IPS DF 19.7 (cell line): ENCODE results near the gene ZNF319.
A peak's percentile ranks its signal among the peaks of the same experiment; 100 is the strongest.
"Not testable (repeated sequence)": the region's sequence is repeated elsewhere in the genome, so short reads cannot be mapped to it uniquely, and the experiment has no call there.

Source experiments
- DNase-seq: peaks from one replicate; pipeline ENCODE4 v3.0.0-alpha.2; 2013; ENCODE audit warnings: low read depth, low spot score

The ZNF319 gene

DNA sequence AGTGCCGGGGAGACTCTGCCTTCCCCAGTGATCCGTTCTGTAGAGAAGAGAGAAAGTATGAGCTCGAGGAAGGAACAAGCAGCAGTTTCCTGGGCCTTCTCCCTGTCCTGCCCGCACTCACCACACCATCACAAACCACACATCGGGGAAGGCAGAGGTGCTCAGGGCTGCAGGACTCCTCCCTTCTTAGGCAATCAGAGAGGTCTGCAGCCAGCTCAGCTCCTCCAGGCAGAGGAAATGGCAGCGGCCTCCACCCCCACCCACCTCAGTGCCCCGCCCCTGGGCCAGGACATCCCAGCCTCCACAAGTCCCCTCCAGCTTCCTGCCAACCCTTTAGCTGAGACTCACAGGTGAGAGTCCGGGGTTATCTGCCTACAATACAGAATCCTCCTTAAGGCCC, 2.0 kb downstream of the ZNF319 start:
- DNase-seq = no peak

DNA sequence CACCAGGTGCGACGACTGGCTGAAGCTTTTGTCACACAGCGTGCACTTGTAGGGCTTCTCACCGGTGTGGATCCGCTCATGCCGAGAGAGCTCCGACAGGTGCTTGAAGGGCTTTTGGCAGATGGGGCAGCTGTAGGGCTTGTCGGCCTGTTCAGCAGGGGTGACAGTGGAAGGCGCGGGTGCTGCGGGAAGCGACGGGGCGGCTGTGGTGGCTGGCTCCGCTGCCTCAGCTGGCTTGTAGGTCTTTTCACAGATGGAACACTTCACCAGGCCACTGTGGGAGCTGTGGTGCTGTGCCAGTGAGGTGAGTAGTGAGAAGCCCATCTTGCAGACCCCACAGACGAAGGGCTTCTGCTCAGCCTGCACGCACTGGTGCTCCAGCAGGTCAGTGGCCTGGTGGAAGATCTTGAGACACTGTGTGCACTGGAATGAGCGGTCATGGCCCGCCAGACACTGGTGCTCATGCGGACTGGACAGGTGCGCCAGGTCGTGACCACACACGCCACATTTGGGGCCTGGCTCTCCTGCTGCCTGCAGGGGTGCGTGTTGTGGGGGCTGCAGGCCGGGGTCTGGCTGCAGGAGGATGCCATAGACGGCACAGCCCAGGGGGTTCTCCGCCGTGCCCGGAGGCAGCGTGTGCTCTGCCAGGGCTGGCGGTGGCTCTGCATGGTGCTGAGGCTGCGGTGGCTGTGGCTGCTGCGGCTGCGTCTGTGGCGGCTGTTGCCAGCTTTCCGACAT, 2.8 kb downstream of the ZNF319 start:
- DNase-seq = no peak

DNA sequence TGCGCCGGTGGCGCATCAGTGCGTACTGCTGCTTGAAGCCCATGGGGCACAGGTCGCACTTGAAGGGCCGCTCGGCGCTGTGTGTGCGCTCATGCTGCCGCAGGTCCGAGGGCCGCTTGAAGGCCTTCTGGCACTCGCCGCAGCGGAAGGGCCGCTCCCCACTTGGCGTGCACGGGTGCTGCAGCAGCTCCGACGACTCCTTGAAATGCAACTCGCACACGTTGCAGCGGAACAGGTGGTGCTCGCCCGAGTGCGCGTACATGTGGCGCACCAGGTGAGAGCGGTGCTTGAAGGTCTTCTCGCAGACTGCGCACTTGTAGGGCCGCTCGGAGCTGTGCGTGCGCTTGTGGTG, 3.3 kb downstream of the ZNF319 start:
- DNase-seq = no peak

DNA sequence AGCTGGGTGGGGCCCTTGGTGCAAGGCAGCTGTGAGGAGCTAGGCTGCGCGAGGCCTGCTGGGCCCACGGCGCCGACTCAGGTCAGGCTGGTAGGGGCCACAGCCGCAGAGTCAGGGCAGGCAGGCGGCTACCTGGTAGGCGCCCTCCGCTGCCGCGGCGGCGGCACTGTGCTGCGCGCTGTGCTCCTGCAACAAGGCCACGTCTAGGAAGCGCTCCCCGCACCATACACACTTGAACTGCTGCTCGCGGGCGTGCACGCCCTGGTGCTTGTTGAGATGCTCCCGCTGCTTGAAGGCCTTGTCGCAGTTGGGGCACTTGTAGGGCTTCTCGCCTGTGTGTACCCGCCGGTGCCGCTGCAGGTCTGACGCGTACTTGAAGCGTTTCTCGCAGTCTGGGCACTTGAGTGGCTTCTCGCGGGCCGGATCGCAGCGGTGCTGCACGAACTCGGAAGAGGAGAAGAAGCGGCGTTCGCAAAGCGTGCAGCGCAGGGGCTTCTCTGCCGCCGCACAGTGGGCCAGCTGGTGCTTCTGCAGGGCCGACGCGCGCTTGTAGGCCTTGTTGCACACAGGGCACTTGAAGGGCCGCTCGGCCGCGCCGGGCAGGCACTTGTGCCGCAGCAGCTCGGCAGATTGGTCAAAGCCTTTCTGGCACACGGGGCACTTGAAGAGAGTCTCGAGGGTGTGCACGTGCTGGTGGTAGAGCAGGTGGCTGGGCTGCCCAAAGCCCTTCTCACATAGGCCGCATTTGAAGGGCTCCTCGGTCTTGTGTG, 3.9 kb downstream of the ZNF319 start:
- DNase-seq = no peak

DNA sequence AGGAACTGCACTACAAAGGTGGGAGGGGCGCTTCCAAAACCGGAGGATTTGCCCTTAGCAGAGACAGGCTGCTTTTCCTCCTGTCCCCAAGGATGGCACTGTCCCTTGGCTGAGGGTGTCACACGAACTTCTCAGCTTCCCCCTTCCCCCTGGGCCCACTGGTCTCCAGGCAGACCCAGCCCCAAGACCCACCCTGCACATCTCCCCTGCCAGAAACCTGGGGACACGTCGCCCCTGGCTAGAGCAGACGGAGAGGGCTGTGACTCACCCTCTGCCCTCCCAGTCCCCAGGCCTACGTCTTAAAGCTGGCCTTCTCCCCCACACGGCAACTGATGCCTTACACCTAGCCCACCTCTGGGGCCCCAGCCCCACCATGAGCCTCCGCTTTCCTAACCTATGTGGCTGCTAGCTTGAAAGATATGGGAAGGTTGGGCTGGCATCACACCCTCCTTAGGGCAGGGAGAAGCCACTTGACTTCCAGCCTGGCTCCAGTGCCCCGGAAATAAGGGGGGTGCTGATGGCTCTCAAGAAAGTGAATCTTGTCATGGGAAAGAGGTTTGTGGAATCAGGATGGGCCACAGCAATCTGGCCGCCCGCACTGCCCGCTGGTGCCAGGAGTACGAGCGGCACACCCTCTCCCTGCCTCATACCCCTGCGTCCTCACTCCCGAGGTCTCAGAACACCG, 4.6 kb downstream of the ZNF319 start:
- DNase-seq = no peak

DNA sequence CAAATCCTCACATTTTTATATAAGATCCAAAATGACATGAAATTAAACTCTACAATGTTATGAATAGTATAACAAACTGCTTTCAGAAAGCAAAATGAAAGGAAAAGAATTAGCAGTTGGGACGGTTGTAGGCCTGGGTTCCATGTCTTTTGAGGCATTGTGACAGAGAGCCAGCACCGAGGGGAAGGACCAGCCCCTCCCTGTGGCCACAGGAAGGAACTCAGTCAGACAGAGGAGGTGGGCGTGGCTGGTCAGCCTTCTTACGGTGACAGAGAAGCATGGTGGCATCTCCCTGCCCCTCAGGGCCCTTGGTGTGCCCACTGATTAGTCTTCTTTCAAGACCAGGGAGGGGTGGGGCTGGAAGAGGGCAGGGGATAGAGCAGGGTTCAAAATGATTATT, 5.7 kb downstream of the ZNF319 start:
- no peak for DNase-seq

DNA sequence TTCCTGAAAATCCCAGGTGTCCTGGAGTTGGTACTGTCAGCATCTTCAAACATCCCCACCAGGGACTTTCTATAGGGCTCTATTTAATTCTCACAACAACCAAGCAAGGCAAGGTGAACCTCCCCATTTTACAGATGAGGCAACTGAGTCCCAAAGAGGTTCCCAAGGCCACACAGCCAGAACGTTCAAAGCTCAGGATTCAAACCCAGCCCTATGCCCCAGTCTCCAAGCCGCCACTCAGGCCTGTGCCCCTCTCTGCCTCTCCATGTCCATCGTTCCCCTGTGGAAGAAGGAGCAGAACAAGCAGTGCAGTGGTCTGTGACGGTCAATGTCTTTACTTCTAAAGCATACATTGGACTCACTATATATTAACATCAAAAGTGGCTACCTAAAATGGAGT, 6.1 kb downstream of the ZNF319 start:
- no peak for DNase-seq

DNA sequence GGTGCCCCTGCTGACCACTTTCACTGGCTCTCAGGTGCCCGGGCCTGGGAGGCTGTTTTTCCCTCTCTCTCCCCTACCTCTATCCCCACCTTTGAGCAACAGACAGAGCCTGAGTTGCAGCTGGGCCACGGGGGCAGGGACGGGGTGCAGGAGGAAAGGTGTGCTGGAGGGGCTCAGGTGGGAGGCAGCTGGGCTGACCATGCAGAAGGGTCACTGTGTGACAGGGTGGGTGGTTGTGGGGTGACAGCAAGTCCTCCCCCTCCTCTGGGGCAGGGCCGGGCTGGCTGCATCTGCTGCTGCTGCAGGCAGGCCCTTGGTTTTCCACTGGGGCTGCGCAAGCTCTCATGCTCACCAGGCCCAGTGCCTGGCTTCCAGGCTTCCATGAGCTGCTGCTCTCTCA, 6.6 kb downstream of the ZNF319 start:
- no peak for DNase-seq

DNA sequence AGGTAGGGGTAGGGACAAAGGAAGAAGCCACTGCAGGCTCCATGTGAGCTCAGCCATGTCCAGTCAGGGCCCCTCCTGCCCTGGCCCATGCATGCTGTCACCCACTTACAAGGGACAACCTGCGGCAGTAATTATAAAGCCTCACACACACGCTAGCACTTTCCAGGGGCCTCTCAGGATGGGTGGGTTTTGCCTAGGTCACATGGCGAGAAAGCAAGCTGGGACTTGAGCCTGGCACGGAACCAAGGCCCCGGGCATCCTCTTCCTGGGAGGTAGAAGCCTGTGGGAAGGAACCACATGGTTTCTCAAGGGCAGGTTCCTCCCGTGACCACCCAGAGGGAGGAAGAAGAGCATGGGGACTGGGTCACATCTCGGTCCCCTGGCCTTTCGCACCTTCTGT, 7.0 kb downstream of the ZNF319 start:
- no peak for DNase-seq

DNA sequence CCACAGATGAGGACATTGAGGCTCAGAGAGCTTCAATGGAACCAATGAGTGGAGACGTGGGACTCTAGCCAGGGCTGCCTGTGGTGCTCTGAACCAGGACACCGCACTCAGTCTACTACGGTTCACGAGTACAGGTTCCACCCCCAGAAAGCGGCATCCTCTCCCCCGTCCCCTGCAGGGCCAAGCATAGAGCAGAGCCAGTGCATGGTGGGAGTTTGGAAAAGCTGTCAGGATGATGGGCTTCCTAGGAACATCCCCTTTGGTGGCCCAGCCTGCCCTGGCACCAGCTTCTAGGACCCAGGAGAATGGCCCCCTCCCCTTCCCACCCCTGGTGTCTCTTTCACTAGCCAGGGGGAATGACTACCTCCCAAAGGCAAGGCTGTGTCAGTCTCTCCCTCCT, 8.4 kb downstream of the ZNF319 start:
- no peak for DNase-seq

DNA sequence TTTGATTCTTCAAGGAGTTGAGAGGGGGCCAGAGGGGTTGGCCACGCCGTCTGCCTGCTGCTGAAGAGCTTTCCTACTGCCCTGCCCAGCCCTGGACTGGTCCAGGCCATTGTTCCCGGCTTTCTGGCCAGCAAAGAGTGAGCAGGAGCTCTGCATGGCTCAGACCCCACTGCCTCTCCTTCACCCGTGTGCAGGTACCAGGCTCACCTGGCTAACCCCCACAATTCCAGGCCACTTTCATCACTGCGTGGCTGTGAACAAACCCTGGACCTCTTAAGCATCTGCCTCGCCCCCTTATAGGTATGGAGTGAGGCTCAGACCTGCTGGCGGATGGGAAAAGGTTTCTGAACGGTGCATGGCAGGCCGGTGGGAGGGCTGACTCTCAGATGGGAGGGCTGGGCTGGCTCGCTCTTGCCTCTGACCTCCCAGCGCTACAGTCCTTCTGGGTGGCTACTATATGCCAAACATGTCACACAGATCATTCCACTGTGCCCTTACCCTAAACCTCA, 8.9 kb downstream of the ZNF319 start:
- no peak for DNase-seq

DNA sequence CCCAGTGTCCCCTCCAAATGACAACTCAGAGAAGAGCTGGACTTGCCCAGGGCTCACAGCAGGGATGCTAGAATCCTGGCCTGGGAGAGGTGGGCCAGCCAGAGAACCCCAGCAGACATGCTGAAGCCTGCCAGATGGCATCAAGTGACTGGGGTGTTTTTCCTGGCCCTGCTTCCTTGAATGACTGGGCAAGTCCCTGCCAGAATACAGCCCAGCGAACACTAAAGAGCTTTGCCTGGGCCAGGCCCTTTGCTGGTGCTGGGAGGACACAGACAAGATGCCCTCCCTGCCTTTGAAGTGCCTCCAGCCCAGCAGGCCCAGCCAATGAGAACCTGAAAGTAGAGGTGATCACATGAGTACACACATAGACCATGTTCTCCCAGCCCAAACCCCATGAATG, 11.5 kb downstream of the ZNF319 start:
- DNase-seq = no peak

DNA sequence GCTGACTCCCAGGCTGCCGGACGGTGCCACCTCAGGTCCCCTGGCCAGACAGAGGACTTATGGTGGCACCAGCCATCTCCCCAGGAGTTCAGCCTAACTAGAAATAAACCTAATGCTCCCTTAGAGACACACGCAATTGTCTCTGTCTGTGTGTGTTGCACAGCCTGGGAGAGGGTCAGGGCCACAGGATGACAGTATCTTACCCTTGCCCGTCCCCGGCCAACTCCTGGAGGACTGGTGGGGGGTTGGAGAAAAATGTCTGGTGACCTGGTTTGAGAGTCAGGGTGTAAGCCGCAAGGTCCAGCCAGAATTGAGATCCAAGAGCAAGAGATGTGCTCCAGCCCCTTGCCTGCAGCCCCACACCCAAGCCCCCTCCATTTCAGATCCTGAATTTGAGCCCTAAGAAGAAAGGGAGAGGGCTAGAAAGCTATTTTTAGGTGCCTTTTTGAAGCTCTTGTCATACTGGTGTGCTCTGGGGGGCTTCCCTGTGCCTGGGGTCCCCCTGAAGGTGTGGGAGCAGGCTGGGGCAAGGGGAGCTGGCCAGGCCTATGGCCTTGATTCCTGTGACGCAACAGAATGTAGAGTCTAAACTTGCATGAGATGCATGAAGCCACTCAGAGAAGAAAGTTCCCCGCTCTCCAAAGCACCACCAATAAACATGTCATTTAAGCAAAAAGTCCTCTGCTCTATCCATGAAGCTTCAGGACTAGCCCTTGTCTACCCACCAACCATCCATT, 12.9 kb downstream of the ZNF319 start:
- no peak for DNase-seq

DNA sequence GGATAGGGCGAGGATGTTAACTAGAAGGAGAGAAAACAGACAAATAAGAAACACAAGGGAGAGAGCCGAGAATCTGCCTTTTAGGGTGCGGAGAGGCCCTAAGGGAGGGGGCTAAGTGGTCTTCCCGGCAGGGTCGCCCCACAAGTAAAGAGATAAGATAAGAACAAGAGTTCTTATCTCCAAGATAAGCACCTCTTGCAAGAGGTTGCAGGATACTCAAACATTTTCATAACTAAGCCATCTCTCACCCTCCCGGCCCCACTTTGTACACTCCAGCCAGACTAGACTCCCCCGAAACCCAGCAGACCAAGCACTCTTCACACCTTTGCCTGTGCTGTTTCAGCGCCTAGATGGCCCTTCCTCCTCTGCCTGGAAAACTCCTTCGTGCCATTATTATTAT, 14.3 kb downstream of the ZNF319 start:
- DNase-seq = no peak

DNA sequence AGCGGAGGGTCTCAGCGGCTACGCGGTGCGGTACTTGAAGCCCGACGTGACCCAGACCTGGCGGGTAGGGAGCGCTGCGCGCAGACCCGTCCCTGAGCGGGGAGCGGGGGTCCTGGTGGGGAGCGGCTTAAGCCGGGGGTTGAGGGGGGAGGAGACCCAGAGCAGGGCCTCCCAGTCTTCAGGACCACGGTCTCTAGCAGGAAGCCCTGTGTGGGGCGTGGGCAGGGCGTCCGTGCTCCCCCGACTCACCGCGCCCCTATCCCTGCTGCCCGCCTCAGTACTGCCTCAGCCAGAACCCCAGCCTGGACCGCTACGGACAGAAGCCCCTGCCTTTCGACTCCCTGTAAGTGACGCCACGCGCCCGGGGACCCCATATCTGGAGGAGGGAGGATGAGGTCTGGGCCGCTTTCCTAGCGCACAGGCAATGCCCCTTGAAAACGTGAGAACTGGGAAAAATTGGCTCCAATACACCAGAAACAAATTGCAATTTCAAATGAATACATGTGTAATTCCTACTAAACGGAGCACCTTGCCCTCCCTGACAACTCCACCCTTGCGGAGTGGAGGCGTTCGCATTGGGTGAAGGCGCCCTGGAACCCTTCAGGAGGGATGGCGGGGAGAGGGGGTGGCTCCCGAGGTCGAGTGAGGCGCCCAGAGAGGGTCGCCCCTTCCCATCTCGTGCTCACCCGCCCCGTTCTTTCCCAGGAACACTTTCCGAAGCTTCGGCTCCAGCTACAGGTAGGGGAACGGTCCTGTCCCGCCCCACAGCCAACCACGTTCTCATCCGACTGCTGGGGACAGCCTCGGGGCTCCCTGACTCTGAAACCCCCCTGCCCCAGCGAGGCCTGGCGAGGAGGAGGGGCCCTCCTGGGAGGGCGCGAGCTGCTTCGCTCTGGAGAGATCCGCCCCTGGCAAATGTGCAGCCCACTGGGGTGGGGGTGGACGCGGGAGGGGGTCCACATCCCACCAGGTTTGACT, 15.0 kb downstream of the ZNF319 start:
- DNase-seq = no peak

DNA sequence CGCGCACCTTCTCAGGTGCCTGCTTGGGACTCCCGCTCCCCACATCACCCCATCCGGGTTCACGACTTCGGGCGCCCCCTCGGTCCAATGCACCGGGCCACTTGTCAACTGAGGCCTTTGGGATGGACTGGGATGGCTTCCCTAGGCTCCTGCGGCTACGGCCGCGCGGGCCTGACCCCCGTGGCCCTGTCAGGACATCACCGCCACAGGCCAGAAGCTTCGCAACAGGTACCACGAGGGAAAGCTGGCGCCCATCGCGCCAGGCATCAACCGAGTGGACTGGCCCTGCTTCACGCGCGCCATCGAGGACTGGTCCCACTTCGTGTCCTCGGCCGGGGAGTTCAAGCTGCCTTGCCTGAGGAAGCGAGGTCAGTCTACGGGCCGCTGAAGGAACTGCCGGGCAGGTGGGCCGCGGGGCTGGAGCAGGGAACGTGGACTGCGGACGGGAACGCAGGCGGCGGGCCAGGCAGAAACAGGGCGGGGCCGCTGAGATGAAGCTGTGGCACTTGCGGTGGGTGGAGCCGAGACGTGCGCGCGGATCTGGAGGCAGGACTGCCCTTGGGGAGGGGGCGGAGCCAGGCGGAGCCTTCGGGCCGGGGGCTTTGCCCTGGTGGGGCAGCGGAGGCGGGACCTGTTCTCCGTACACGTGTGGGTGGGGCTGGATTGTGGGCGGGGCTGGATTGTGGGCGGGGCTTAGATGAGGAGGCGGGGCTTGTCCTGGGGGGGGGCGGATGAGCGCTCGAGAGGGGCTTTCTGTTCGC, 15.8 kb downstream of the ZNF319 start:
- DNase-seq = peak; percentile 75

DNA sequence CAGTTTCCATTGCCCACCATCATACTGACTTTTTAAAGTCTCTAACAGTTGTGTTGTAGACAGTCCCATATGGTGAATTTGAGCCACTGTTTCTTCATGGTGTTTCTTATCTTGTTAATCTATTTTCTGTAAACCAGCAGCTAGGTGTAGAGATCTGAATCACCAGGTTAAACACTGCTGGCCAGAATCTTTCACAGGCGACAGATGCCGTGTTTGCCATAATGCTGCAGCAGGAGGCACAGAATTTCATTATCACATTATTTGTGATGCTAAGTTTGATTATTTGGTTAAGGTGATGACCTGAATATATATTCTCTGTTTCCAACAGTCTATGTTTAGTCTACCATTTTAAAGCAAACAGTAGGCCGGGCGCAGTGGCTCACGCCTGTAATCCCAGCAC, 18.1 kb downstream of the ZNF319 start:
- no peak for DNase-seq

DNA sequence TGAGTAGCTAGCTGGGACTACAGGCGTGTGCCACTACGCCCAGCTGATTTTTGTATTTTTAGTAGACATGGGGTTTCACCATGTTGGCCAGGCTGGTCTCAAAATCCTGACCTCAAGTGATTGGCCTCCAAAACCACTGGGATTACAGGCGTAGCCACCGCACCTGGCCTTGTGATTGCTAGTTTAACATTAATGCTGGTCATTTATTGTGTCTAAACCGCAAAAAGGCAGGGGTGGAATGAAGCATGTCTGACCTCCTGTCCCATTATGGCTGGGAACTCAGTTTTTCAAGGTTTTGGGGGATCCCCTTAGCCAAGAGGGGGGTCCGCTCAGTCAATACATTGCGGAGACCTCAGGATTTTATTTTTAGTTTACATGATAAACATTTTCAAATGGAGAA, 18.8 kb downstream of the ZNF319 start:
- no peak for DNase-seq

DNA sequence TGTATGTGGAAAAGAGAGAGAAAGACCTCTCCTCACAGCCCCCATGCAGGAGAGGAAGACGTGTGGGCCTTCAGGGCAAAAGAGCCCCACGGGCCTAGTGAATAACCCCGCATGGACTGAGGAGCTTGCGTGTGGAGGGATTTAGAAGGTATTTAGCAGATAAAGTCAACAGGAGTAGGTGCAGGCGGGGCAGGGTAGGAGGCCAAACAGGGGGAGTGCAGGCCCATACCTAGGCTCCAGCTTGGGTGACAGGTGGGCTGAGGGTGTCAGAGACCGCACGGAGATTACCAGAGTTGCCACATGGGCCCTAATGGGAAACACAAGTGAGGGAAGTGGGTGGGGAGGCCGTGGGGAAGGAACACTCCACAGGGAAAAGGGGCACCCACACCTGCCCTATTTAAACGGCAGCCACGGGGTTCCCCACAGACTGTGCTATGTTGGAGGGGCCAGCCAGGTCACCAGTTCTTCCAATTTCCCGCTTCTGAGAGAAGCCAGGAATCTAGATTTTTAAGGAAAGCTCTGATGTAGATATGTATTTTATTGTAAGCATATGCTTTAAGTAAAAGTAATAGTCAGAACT, 21.4 kb downstream of the ZNF319 start:
- DNase-seq = no peak

DNA sequence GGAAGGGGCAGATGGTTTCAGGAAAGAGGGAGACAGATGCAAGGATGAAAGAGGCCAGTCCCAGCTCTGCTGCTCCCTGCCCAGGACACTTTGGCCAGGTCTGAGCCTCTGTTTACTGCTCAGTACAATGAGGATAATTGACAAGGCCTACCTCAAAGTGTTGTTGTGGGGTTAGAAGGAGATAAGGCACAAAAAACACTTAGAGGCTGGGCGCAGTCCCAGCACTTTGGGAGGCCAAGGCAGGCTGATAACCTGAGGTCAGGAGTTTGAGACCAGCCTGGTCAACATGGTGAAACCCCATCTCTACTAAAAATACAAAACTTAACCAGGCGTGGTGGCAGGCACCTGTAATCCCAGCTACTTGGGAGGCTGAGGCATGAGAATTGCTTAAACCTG, 22.4 kb downstream of the ZNF319 start:
- not testable (repeated sequence) for DNase-seq
